GM10266 (cell line): ENCODE measurements around the gene UBE2K.
"Not testable (repeated sequence)": the region's sequence is repeated elsewhere in the genome, so short reads cannot be mapped to it uniquely, and the experiment has no call there.

Source experiments
- DNase-seq: peaks from one replicate; pipeline ENCODE4 v3.0.0; 2012; ENCODE audit errors: extremely low spot score
- CTCF ChIP-seq: IDR thresholded peaks from 2 replicates; pipeline ENCODE4 v1.5.1; 2012; ENCODE audit warnings: mild to moderate bottlenecking, low read depth; ENCODE audit not compliant: control insufficient read depth, insufficient read depth; ENCODE audit errors: missing control alignments

Gene UBE2K

GRCh38 chr4:39712819-39713607 is 15.1 kb downstream of the UBE2K start:
- DNase-seq = no peak

GRCh38 chr4:39713691-39714090 is 15.8 kb downstream of the UBE2K start:
- TF ChIP-seq CTCF = no peak
- DNase-seq = no peak

More at GRCh38 chr4:39712819-39713607, 15.1 kb downstream of the UBE2K start:
- TF ChIP-seq CTCF = no peak

GRCh38 chr4:39714166-39714565 is 16.2 kb downstream of the UBE2K start:
- no peak for TF ChIP-seq CTCF
- DNase-seq = no peak

- DNase-seq = peak; percentile 65
- no peak for TF ChIP-seq CTCF
These were observed 17.9 kb downstream of the UBE2K start for GRCh38 chr4:39715788-39716187.

GRCh38 chr4:39716356-39716755 is 18.4 kb downstream of the UBE2K start:
- DNase-seq = no peak
- TF ChIP-seq CTCF = no peak

GRCh38 chr4:39717743-39718142 is 19.8 kb downstream of the UBE2K start:
- DNase-seq = not testable (repeated sequence)

- no peak for DNase-seq
- TF ChIP-seq CTCF = no peak
These were observed 20.7 kb downstream of the UBE2K start for GRCh38 chr4:39718366-39719323.
